H1 (cell line): Measurements from ENCODE around the gene EPHA1. TPM values are rescaled to one million over a fixed set of nuclear protein-coding genes. Genes with fewer than 3 reads are reported as not detected.

Source experiments
- CTCF ChIA-PET: fragments of 300-600 bp; sonication (Branson Sonifier 250); formaldehyde crosslinking; loops from one replicate; lab custom pipeline; 2021; ENCODE audit not compliant: partially characterized antibody; lab: Charles Lee
- POLR2A ChIA-PET: fragments of 300-600 bp; sonication (Branson Sonifier 250); formaldehyde crosslinking; loops from one replicate; lab custom pipeline; 2021; ENCODE audit warnings: inconsistent platforms; ENCODE audit not compliant: partially characterized antibody; lab: Charles Lee
- DNase-seq, 2 experiments: peaks; one replicate each; pipeline versions ENCODE4 v3.0.0 to v3.0.0-alpha.2; 2010 to 2022; ENCODE audit warnings: low spot score in 2 of 2, low read depth in 1 of 2, mixed read lengths in 1 of 2
- FAIRE-seq: peaks from 2 replicates; lab custom pipeline; 2011; peaks lifted over from hg19 to GRCh38; lab: Jason Lieb, UNC
- H2AFZ ChIP-seq: 2 replicates; pipeline ENCODE4 v1.8.1; 2012; ENCODE audit warnings: low read length, inconsistent platforms
- H2AK5ac ChIP-seq: 2 replicates; pipeline ENCODE4 v1.6.1; 2013; ENCODE audit warnings: low read depth, low read length
- H2BK120ac ChIP-seq: replicated peaks from 2 replicates; pipeline ENCODE3; 2013; ENCODE audit warnings: low read depth, low read length, inconsistent platforms
- H2BK12ac ChIP-seq: 2 replicates; pipeline ENCODE4 v1.6.1; 2013; ENCODE audit warnings: low read depth, low read length
- H2BK15ac ChIP-seq: 2 replicates; pipeline ENCODE4 v1.6.1; 2013; ENCODE audit warnings: low read length
- H2BK20ac ChIP-seq: 2 replicates; pipeline ENCODE4 v1.6.1; 2013; ENCODE audit warnings: low read length
- H2BK5ac ChIP-seq: 2 replicates; pipeline ENCODE4 v1.6.1; 2013; ENCODE audit warnings: low read depth, low read length
- H3K14ac ChIP-seq: 2 replicates; pipeline ENCODE4 v1.6.1; 2013; ENCODE audit warnings: inconsistent platforms; ENCODE audit not compliant: insufficient read length
- H3K18ac ChIP-seq: 2 replicates; pipeline ENCODE4 v1.6.1; 2013; ENCODE audit warnings: low read length; ENCODE audit errors: extremely low read depth
- H3K23ac ChIP-seq: 2 replicates; pipeline ENCODE4 v1.6.1; 2013; ENCODE audit warnings: inconsistent platforms; ENCODE audit not compliant: insufficient read length
- H3K23me2 ChIP-seq: 2 replicates; pipeline ENCODE4 v1.6.1; 2013; ENCODE audit warnings: low read depth, low read length
- H3K27ac ChIP-seq: 2 replicates; pipeline ENCODE4 v1.6.1; 2011; ENCODE audit warnings: low read depth, low read length, inconsistent platforms
- H3K27me3 ChIP-seq, 4 experiments: replicated peaks in 1 of 4; 1 replicate in 1 of 4; 2 replicates in 3 of 4; pipeline versions ENCODE4 v1.6.1 to v1.8.1; 2011 to 2013; ENCODE audit warnings: low read length in 3 of 4, mild to moderate bottlenecking in 3 of 4, inconsistent platforms in 2 of 4, mixed read lengths in 2 of 4, moderate library complexity in 1 of 4; ENCODE audit not compliant: control insufficient read depth in 3 of 4, insufficient read depth in 3 of 4; ENCODE audit errors: extremely low read depth in 1 of 4
- H3K36me3 ChIP-seq, 4 experiments: 2 replicates each; pipeline versions ENCODE4 v1.6.1 to v1.8.1; 2011 to 2013; ENCODE audit warnings: mild to moderate bottlenecking in 4 of 4, low read length in 3 of 4, moderate library complexity in 2 of 4, control low read depth in 1 of 4, inconsistent platforms in 1 of 4; ENCODE audit not compliant: insufficient read depth in 4 of 4, control insufficient read depth in 2 of 4
- H3K4ac ChIP-seq: replicated peaks from 2 replicates; pipeline ENCODE3; 2013; ENCODE audit warnings: low read length, low read depth, mixed read lengths, inconsistent platforms; ENCODE audit not compliant: insufficient read length
- H3K4me1 ChIP-seq, 4 experiments: replicated peaks in 1 of 4; 1 replicate in 1 of 4; 2 replicates in 3 of 4; pipeline versions ENCODE4 v1.6.1 to v1.8.1; 2011 to 2013; ENCODE audit warnings: low read length in 3 of 4, inconsistent platforms in 2 of 4, mixed read lengths in 1 of 4; ENCODE audit not compliant: insufficient read depth in 4 of 4, control insufficient read depth in 3 of 4
- H3K4me2 ChIP-seq, 2 experiments: 2 replicates each; pipeline versions ENCODE4 v1.6.1 to v1.8.1; 2011 to 2013; ENCODE audit warnings: low read depth in 2 of 2, low read length in 2 of 2, control low read depth in 1 of 2, inconsistent platforms in 1 of 2, mild to moderate bottlenecking in 1 of 2; ENCODE audit not compliant: insufficient read depth in 1 of 2
- H3K4me3 ChIP-seq, 4 experiments: fragments of 200-600, 300-600 bp in 1 of 4; sonication (generic), shearing (Covaris generic), sonication (Bioruptor Twin) in 1 of 4; 2 replicates each; pipeline versions ENCODE4 v1.5.1 to v1.8.1; 2011 to 2016; ENCODE audit warnings: low read length in 4 of 4, low read depth in 3 of 4, control low read depth in 2 of 4, inconsistent platforms in 2 of 4, mild to moderate bottlenecking in 2 of 4, mixed read lengths in 1 of 4, moderate library complexity in 1 of 4; ENCODE audit not compliant: insufficient read depth in 2 of 4; ENCODE audit errors: extremely low read depth in 1 of 4
- H3K56ac ChIP-seq: replicated peaks from 2 replicates; pipeline ENCODE3; 2013; ENCODE audit warnings: low read depth, mild to moderate bottlenecking, mixed read lengths, low read length, inconsistent platforms; ENCODE audit not compliant: insufficient read length
- H3K79me1 ChIP-seq: 2 replicates; pipeline ENCODE4 v1.6.1; 2013; ENCODE audit warnings: low read depth, low read length, control low read depth
- H3K79me2 ChIP-seq, 2 experiments: 2 replicates each; pipeline versions ENCODE4 v1.6.1 to v1.8.1; 2012 to 2013; ENCODE audit warnings: low read length in 2 of 2, mild to moderate bottlenecking in 2 of 2, inconsistent platforms in 1 of 2; ENCODE audit not compliant: insufficient read depth in 2 of 2, control insufficient read depth in 1 of 2
- H3K9ac ChIP-seq, 4 experiments: replicated peaks in 1 of 4; 1 replicate in 1 of 4; 2 replicates in 3 of 4; pipeline versions ENCODE4 v1.6.1 to v1.8.1; 2011 to 2013; ENCODE audit warnings: low read depth in 3 of 4, low read length in 3 of 4, control low read depth in 2 of 4, mild to moderate bottlenecking in 2 of 4, moderate library complexity in 2 of 4, inconsistent platforms in 1 of 4; ENCODE audit errors: extremely low read depth in 1 of 4
- H3K9me3 ChIP-seq, 2 experiments: 2 replicates each; pipeline versions ENCODE4 v1.6.1 to v1.8.1; 2012 to 2013; ENCODE audit warnings: mild to moderate bottlenecking in 2 of 2, moderate library complexity in 2 of 2, control low read depth in 1 of 2, inconsistent platforms in 1 of 2, low read depth in 1 of 2, low read length in 1 of 2, mixed read lengths in 1 of 2; ENCODE audit not compliant: insufficient read depth in 2 of 2
- H4K20me1 ChIP-seq, 2 experiments: replicated peaks in 1 of 2; 2 replicates each; pipeline versions ENCODE3 to v1.8.1; 2011 to 2013; ENCODE audit warnings: inconsistent platforms in 2 of 2, low read length in 2 of 2, mild to moderate bottlenecking in 1 of 2; ENCODE audit not compliant: insufficient read depth in 2 of 2, control insufficient read depth in 1 of 2
- H4K5ac ChIP-seq: 2 replicates; pipeline ENCODE4 v1.6.1; 2013; ENCODE audit warnings: low read length, low read depth, mixed read lengths, inconsistent platforms; ENCODE audit not compliant: insufficient read length
- H4K8ac ChIP-seq: 2 replicates; pipeline ENCODE4 v1.8.0; 2013; ENCODE audit warnings: mild to moderate bottlenecking, moderate library complexity, low read length, inconsistent platforms; ENCODE audit not compliant: insufficient read depth; ENCODE audit errors: extremely low read depth
- H4K91ac ChIP-seq: replicated peaks from 2 replicates; pipeline ENCODE3; 2013; ENCODE audit warnings: low read length, mixed read lengths, inconsistent platforms; ENCODE audit not compliant: insufficient read length
- CBX8 ChIP-seq: fragments of 300-800, 300-1000 bp; sonication (generic); IDR thresholded peaks from 2 replicates; pipeline ENCODE4 v1.7.1; 2016; ENCODE audit warnings: low read depth, low read length, borderline replicate concordance
- RXRA ChIP-seq: IDR thresholded peaks from 2 replicates; pipeline ENCODE4 v1.6.1; 2011; ENCODE audit warnings: low read depth, mild to moderate bottlenecking, low read length, moderate library complexity; ENCODE audit not compliant: insufficient read depth
- SIRT6 ChIP-seq: IDR thresholded peaks from one replicate; pipeline ENCODE4 v1.7.1; 2012; ENCODE audit warnings: low read length, inconsistent platforms
- WGBS, 2 experiments: shearing (Covaris generic) in 1 of 2; methylation state at CpG; one replicate each; pipeline versions ENCODE4 v1.1.6 to v1.1.7; 2013 to 2015; ENCODE audit warnings: low lambda C conversion rate in 2 of 2, mixed read lengths in 2 of 2, inconsistent platforms in 1 of 2, low coverage in 1 of 2, missing lambda C conversion rate in 1 of 2; ENCODE audit not compliant: insufficient replicate concordance in 2 of 2, insufficient coverage in 1 of 2, insufficient read length in 1 of 2; ENCODE audit errors: extremely low coverage in 1 of 2, missing lambda C conversion rate in 1 of 2; 5-methylcytosine and 5-hydroxymethylcytosine counted together
- polyA plus RNA-seq, 7 experiments: library from polyadenylated mRNA; depleted of rRNA in 3 of 7; stranded (reverse) in 5 of 7; unstranded in 2 of 7; fragments of >200 nt in 5 of 7; fragments of 200-250 nt in 2 of 7; gene quantifications; 1 replicate in 5 of 7; 2 replicates in 1 of 7; 4 replicates in 1 of 7; pipeline versions ENCODE4 v1.2.1 to v1.2.3, GENCODE V29; 2011 to 2013; ENCODE audit warnings: missing spikeins in 2 of 7, mixed read lengths in 2 of 7
- total RNA-seq: library from RNA; stranded (reverse); fragmentation: NEBNext Ultra II Directional; extraction: Animal tissue kit (Norgen Biotek cat#: 25700); gene quantifications from 2 replicates; pipeline ENCODE4 v1.2.1, GENCODE V29; 2021

EPHA1 gene
- total and polyA plus RNA-seq, 2 of the 8 experiments (the other 6 are each of a cell fraction or from before 2014, with no cell fraction given) = 86.5 to 133 TPM

- H3K23me2 ChIP-seq = peaks cover 16% of the 10 kb centered on the region
- peak in 1 of 2 experiments; percentile 61 for DNase-seq
- no peaks in the 10 kb centered on the region for H3K79me2 ChIP-seq
- H3K4me3 ChIP-seq = peak overlapping the region; percentile 45 to 98 (median 80)
- peak overlapping the region; percentile 13 for H4K5ac ChIP-seq
- peaks cover 2 to 24% (median 14%) of the 10 kb centered on the region in 4 experiments; a peak in 6 of 8 replicates for H3K36me3 ChIP-seq
- whole genome bisulfite sequencing, 2 experiments = 32% methylated on average over 12 of the region's 19 CpGs; no CpG with 5 or more reads in 1 of the 2 experiments
- no peaks in the 10 kb centered on the region for H4K20me1 ChIP-seq
- CTCF ChIA-PET = interaction anchor here (1.1 to 7.1 kb wide), 9 partner anchors 9 to 55 kb away, joined by 4 to 29 read pairs (median 10); partner anchors contain the start of gene ZYX
- H3K56ac ChIP-seq = no peak overlapping the region
- TF ChIP-seq RXRA = no peak
- no peak for TF ChIP-seq CBX8
- no peak for TF ChIP-seq SIRT6
- TF ChIP-seq, all 59 proteins: peak for 0
- peak overlapping the region; percentile 83 for H3K18ac ChIP-seq
- 0 out of 2 replicates have a peak overlapping the region, but pooled peaks have one; percentile 46 for H2BK15ac ChIP-seq
- POLR2A ChIA-PET = interaction anchor here (0.9 to 18.8 kb wide), 5 partner anchors 9 to 47 kb away, joined by 3 to 233 read pairs (median 8); partner anchors contain the start of gene ZYX
- H3K4ac ChIP-seq = peak overlapping the region; percentile 81
- 0 out of 2 replicates have a peak overlapping the region, but pooled peaks have one; percentile 61 for H2BK20ac ChIP-seq
- no peaks in the 10 kb centered on the region for H3K9me3 ChIP-seq
- H3K4me1 ChIP-seq = peaks cover 4 to 12% (median 10%) of the 10 kb centered on the region in 4 experiments
- peak overlapping the region; percentile 4 for H2BK120ac ChIP-seq
- H3K27ac ChIP-seq = no peak overlapping the region
- H2AFZ ChIP-seq = no peak overlapping the region
- H3K4me2 ChIP-seq = peak overlapping the region; percentile 88 to 100
- H2BK5ac ChIP-seq = no peak overlapping the region
- H3K79me1 ChIP-seq = no peaks in the 10 kb centered on the region
- H3K23ac ChIP-seq = no peak overlapping the region
- FAIRE-seq = no peak
- H2BK12ac ChIP-seq = 0 out of 2 replicates have a peak overlapping the region, but pooled peaks have one; percentile 50
- peaks cover 0 to 13% (median 8%) of the 10 kb centered on the region in 4 experiments; a peak in 4 of 7 replicates for H3K27me3 ChIP-seq
- H4K91ac ChIP-seq = peak overlapping the region; percentile 68
- no peak overlapping the region for H4K8ac ChIP-seq
- peak overlapping the region; percentile 75; the same call in 1 of the 2 replicates for H2AK5ac ChIP-seq
- no peak overlapping the region for H3K9ac ChIP-seq
- H3K14ac ChIP-seq = no peak overlapping the region
These were observed 47.7 kb downstream of the EPHA1 start for GRCh38 chr7:143360788-143361551.
